NCI-H69 (cell line): ENCODE data around the gene STK32C.
"Not testable (repeated sequence)": the region's sequence is repeated elsewhere in the genome, so short reads cannot be mapped to it uniquely, and the experiment has no call there.

Experiments used
- DNase-seq: peaks from one replicate; lab custom pipeline; 2025; lab: John Stamatoyannopoulos, UW

The STK32C gene

DNA sequence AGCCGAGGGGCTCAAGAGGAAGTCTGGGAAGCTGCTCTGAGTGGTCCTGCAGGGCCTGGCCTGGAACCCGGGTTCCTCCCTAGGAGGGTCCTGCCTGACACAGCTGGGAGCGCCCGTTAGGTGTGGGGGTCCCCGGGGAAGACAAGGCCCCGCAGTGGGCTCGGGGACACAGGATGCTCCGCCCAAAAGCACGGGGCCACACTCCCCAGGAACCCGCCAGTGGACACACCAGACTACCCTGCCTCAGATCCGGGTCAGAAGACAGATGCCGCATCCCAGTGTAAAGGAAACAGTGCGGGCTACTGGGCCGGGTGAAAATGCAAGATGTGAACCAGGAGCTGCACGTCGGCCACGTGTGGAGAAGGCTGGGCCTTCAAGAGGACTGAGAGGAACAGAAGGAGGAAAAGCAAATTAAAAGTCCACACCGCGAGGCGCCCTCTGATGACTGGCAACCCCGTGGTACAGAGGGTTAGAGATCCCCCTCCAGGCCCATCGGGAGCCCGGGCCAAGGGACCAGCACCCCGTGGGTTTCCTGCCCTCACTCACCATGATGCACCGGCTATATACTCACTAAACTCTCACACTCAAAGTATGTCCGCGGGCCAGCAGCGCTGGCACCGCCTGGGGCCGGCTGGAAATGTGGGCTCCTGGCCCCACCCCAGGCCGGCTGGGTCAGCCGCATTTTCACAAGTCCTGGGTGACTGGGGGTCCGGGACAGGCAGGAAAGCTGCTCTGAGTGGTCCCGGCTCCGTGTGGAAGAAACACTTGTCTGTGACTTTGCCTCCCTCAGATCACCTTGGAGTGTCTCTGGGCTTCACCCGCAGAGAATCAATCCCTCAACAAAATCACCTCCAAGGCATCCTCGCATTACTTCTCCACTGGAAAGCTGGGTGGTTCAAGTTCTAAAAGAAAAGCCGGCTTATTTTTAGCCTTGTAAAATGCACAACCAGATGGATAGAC is 6.1 kb downstream of the STK32C start:
- DNase-seq, result no peak

DNA sequence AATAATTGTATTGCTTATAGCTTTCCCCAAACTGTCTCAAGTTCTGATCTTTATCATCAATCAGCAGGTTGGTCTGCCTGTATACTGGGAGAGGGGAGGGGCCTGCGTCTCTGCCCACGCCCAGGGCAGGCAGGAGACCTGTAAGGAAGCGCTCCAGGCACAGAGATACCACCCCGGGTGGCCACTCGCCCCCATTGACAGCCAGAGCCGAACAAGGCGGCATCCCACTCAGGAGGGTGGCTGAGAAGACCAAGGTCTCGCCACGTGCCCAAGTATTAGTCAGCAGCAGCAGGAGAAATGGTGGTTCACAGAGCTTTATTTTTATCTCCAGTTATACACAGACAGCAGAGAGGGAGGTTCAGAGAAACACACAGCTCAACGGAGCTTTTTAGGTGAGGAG is 7.2 kb downstream of the STK32C start:
- no peak for DNase-seq

GRCh38 chr10:132299371-132300336 is 8.1 kb downstream of the STK32C start:
- no peak for DNase-seq

GRCh38 chr10:132298038-132298881 is 9.5 kb downstream of the STK32C start:
- DNase-seq, result no peak

DNA sequence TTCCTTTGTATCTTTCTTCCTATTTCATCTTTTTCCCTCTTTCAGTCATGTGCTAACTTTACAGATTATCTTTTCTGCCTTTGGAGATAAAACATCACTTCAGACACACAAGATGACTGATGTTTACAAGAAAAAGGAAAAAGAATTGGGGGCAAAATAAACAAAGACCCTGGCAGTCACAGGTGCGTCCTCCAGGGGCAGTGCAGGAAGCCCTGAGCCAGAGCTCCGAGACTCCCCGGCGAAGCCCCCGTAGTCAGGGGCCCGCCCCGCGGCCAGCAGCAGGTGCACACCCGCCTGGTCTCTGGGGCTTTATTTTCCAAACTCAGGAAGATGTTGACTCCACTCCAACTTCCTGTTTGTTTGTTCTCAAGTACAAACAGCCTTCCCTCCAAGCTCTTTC is 10.2 kb downstream of the STK32C start:
- no peak for DNase-seq

- DNase-seq, result no peak
These were observed 10.9 kb downstream of the STK32C start for GRCh38 chr10:132296666-132297443.

GRCh38 chr10:132295481-132295880 is 12.3 kb downstream of the STK32C start:
- not testable (repeated sequence) for DNase-seq

DNA sequence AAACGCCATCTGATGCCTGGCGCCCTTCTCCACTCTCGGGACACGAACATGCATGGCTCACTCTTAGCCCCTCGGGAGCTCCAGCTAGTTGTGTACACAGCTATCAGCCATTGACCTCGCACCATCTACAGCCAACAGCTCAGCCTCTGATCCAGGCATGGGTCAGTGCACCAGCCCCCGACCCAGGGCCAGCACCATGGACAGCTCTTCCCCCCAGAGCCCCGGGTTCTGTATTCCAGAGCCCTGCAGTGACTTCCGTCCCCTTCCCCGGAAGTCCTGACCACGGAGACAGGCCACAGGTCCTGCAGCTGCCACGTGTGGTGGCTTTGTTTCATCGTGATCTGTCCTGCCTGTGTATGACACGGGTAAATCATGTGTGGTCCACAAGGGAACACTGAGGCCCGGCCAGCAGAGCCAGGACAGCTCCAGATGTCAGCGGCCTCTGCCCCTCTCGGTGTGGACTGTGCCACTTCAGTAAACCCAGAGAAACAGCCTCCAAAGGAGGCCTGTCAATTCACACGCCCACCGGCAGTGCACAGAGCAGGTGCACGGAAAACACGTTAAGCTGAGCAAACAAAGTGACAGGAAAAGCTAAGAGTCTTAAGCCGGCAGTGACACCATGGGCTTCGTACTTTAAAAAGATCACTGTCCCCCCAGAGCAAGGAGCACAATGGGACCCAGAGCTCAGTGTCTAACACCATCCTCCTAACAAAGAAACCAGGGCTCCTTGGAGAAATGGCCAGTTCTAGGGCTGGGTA is 13.0 kb downstream of the STK32C start:
- peak; percentile 13 for DNase-seq

DNA sequence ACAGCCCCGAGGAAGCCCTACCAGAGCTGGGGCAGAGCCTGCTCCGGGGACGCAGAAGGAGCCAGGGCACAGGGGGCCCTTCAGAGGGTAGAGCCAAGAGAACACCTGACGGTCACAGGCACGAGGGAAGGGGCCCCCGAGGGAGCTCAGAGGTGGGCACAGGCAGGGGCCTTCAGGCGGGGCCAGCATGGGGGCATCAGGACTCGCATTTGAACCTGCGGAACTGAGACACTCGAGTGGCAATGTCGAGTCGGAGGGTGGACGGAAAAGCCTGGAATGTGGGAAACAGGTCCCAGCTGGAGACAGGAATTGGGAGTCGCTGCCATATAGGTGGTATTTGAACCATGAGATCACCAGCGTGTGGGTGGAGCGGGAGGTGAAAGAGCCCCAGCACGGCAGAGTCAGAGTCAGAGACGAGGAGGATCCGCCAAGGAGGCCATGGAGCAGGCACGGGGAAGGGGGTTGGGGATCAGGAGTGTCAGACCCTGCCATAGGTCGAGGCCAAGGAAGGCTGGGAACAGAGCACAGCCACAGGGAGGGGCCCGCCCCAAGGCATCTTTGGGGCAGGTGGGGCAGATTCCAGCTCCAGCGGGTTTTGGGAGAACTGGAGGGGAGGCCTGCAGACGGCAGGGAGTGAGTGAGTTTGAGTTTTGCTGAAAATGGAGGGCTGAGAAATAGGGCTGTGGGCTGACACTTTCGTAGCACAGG is 13.8 kb downstream of the STK32C start:
- DNase-seq, result no peak

GRCh38 chr10:132293201-132293812 is 14.4 kb downstream of the STK32C start:
- DNase-seq, result no peak

DNA sequence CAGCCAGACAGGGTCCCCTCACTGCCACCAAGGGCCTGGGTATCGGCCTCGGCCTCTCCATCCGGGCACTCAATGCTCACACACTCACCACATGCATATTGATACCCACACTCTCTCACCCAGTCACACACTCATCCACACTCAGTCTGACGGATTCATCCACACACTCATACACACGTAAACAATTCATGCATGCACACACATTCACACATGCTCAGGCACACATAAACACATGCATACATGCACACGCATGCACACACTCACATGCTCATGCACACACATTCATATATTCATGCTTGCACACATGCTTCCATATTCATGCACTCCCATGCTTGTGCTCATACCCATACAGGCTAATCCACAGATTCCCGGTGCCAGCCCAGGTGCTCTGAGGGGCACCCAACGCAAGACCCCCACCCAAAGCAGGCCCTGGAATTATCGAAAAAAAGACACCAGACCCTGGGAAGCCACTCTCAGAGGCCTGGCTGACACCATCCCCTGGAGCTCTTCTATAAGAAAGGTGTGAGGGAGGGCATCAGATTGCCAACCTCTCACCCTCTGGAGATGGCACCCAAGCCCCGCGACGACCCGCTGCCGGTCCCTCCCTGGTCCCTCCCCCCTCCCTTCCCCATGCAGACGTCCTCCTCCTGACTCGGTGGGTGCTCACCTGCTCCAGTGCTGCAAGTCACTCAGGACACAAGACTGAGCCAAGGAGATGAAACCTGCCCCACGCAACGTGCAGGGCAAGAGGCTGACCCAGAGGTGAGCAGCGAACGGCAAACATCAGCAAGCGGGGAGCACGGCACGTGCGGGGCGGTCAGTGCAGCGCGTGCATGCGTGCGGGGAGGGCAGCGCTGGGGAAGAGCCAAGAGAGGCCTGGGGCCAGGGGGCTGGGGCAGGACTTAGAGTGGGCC is 15.2 kb downstream of the STK32C start:
- no peak for DNase-seq

- DNase-seq, result no peak
These were observed 15.9 kb downstream of the STK32C start for GRCh38 chr10:132291826-132292225.

DNA sequence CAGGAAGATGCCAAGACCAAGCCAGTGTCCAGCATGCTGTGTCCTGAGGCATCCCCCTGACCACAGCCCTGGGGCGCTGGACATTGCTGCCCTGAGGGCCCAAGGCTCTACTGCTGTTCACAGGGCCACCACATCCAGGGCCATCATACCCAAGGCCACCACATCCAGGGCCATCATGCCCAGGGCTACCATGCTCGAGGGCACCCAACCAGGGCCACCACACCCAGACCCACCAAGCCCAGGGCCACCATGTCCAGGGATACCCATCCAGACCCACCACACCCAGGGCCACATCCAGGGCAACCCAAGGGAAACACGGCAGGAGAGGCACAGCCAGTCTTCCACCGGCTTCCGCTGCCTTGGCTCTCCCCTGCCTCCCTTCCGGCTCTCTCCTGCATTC is 17.1 kb downstream of the STK32C start:
- no peak for DNase-seq

GRCh38 chr10:132289439-132289838 is 18.3 kb downstream of the STK32C start:
- no peak for DNase-seq

DNA sequence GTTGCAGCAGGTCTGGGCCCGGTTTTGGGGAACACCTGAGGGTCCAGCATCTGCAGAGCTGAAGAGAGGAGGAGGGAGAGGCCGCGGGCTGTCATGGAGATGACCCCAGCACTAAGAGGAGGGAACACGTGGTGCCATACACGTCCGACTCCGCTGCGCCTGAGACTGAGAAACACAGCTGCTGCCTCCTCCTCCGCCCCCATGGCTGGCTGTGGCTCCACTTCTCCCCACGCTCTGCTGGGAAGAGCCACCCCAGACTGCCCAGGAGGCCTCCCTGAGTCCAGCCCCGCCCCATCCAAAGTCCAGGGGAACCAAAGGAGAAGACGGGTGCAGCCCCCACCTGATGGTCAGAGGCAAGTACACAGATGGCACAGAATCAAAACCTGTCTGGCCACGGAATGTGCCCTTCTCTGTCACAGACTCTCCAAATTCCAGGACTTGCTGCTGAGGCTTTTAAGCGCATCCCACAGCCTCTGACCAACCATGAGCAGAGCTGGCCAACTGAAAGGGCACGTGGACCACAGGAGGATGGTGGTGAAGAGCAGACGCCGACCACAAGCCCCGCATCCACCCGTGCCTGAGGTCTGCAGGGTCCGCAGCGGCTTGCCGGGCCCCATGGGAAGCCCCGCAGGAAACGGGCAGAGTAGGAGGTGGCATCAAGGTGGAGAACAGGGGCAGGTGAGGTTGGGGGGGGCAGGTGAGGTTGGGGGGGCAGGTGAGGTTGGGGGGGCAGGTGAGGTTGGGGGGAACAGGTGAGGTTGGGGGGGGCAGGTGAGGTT is 24.0 kb downstream of the STK32C start:
- no peak for DNase-seq

DNA sequence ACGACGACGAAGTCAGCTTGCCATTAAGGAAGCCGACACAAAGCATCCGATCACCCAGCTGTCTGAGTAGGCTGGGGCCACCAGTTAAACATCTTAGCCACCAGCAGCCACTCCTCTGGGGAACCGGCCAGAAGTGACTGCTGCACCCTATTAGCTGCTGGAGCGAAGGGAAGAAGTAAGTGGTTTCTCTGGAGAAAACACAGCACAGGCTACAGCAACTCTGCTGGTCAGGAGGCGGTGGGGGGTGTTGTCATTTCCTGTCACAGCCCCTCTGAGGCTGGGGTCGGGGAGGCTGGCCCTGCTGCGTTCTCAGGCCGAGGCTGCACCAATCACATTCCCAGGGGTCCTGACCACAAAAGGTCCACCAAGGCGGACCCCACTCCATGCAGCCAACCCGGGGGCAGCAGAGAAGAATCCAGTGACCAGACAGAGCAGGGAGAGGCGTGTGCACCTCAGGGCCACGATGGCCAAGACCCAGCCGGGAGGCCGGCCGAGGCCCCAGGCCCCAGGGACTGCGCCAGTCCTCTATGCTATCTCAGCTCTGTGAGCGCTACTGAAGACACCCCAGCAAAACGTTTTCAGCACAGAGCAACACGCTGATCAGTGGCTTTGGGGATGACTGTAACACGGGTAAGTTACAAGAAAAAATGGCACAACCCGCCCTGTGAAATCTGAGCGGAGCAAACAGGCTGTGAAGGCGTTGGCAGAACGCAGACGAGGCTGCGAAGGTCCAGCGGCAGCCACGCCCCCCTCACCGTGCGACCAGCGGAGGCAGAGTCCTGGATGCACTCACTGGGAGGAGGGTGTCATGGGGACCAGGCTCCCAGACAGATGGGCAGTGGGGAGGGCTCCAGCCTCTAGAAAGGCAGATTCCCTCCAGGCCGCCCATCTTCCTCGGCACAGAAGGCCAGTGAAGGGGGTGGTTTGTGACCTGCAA is 24.8 kb downstream of the STK32C start:
- DNase-seq, result no peak
